Activated CD4-positive, alpha-beta T cell treated with anti-CD3 and anti-CD28 coated beads, Interleukin-2, amount 50 U/mL, for 1 hour (primary cell): Measurements from ENCODE around the gene RGL1.
A peak's percentile ranks its signal among the peaks of the same experiment; 100 is the strongest.

Experiments used
- DNase-seq: peaks from one replicate; pipeline ENCODE4 v3.0.0-alpha.2; 2020

The RGL1 gene

DNA sequence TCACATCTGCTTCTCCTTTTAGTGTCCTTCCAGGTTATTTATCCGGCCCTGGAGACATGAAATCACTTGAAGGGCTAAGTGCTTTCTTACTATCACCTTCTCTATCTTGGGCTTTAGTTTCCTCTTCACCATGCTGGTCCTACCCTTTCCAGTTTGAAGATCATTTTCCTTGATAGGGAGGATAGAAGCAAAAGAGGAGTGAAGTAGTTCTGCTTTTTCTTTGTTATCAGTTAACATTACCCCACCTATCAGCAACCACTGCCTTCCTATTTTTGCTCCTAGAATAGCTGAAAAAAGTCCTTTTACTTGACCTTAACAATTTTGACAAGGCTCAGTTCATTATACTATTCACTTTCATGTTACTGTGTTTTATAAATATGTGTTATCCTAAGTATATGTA, 19.4 kb downstream of the RGL1 start:
- no peak for DNase-seq

DNA sequence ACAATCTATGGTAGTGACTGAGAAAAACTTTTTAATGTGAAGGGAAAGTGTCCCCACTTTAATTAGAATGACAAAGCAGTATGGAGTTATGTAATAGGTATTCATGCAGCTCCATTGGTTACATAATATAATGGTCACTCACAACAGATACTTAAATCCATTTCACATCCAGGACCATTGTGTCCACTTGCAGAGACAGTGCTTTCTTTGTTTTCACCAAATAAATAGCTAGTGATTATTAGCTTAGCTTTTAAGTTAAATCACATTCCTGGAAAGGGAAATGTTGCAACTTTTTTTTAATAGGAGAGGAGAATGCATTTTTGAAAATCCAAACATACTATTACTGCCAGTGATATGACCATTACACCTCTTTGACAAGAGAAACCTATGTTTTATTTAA, 22.9 kb downstream of the RGL1 start:
- DNase-seq: no peak

DNA sequence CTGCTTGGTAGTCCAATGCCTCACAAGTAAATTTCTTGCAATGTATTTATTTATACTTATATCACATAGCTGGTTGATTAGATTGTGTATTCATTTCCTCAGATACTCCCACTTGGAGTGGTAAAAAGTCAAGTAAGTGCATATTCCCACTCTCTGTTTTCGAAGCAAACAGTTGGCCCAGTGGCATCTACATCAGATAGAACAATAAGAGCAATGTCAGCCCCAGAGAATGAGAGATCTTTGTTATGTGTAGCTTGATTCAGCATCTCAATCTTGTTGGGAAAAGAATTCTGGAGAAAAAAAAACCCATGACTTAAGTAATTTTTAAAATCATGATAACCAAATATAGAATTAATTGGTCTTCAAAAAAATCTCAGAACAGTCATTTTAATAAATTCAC, 25.5 kb downstream of the RGL1 start:
- no peak for DNase-seq

DNA sequence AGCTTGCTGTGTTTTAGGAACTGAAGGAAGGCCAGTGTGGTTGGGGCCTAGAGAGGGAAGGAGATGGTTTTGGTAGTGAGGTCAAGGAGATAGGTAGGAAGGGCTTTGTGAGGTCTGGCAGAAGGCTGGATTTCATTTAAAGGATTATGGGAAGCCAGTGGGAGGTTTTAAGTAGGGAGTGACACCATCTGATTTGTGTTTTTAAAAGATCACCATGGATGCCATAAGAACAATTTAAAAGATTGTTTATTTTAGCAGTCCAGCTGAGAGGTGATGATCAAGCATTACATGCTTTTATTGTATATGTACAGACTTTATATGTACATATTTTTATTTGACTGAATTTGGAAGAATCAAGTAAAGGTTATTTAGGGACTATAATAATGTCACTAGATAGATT, 26.4 kb downstream of the RGL1 start:
- DNase-seq: no peak

DNA sequence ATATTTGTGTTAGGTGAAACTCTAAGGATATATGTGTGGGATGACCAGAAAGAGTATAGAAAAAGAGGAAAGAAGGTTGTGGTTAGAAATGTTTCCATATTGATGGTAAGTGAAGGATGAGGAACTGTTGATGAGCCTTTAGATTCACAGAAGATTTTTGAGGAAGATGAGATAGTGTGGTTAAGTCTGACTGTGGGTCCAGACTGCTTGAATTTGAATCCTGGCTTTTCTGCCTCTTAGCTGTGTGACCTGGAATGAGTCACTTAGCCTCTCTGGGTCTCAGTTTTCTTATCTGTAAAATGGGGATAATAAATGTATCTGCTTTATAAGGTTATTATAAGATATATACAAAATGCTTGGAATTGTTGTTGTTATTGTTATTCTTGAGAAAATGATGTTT, 27.5 kb downstream of the RGL1 start:
- no peak for DNase-seq

DNA sequence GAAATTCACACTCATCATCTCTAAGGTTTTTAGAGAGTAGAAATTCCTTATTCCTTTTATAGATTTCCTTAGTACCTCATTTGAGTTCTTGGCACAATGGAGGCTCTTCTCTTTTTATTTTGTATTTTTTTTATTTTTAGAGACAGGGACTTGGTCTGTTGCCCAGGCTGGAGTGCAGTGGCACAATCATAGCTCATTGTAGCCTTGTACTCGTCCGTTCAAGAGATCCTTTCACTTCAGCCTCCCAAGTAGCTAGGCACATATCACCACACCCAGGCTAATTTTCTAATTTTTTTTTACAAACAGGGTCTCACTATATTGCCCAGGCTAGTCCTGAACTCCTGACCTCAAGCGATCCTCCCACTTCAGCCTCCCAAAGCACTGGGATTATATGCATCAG, 29.6 kb downstream of the RGL1 start:
- DNase-seq: no peak

DNA sequence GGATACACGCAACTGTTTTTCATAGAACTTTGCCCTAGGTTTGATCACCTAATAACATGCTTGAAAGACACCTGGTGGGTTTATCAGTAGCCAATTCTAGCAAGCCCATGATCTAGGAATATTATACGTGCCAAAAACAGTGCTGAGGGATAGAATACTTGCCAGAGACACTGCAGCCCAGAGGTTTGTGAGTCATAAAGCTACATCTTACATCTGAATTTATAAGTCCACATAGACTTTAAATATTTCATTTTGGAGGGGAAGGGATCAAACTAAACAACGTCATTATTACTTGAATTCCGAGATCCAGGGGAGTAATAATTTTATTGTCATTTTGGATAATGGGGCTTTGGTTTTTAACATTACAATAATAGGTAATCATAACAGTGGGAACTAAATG, 31.7 kb downstream of the RGL1 start:
- no peak for DNase-seq

DNA sequence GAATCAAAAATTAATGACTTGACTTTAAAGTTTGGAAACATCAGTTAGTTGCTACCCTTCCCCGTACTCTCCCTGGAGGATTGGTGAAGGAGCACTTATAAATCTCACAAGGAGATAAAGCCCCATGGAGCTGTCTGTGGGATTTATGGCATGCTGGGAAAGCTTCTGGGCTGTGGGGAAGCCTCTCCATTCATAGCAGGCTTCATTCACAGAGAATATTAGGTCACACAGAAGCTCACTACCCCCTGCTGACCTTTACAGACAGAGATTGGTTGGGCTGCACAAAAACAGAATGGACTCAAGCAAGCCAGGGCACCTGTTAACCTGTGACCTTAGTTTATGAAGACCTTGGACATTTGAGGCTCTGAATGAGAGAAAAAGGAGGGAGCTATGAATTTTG, 32.1 kb downstream of the RGL1 start:
- DNase-seq: no peak

DNA sequence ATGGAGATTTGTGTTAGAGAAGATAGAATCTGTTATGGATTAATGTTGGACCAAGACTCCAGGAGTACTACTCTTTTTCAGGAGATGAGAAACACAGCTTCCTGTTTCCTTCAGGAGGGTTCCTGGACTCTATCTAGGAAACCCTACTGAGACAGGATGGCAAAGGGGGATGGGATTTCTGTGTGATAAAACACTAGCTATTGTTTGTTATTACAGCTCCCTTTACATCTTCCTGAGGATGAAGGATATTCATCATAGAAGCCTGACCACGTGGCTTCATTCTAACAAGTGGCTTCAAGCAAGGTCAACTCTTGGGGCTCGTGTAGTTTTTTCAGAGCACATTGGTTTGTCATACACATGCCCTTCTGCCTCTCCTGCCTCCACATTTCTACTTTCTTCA, 33.3 kb downstream of the RGL1 start:
- DNase-seq: no peak

DNA sequence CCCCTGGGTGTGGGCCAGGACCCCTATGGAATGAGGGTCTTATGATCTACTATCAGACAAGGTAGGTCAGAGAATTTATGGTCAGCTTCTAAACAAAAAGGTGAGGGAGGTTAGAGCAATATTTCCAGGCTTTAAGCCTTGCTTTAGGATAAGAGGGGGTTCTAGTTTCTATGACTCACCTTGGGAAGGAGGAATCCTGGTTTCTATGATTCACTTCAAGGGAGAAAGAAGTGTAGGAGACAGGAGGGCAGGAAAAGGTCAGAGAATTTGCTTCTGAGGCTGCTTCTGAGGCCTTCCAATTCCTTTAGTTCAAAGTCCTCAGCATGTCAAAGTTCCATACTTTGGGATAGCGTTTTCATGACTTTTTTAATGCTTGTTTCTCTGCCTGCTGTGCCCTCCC, 35.2 kb downstream of the RGL1 start:
- DNase-seq: no peak

DNA sequence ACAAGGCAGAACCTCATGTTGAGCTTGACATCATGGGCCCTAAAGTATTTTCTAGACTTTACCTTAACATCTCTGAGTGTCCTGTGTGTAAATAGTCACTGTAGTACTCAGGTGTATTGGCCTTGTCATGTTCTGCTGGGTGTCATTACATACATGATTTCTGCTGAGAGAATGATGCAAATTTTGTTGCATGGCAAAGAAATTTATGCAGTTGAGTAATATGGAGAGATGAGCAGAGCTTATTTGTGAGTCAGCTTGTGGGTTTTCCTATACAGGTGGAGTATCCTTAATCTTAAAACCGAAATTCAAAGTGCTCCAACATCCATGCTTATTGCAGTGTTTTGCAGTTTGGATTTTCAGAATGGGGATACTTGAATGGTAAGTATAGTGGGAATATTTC, 36.6 kb downstream of the RGL1 start:
- no peak for DNase-seq

DNA sequence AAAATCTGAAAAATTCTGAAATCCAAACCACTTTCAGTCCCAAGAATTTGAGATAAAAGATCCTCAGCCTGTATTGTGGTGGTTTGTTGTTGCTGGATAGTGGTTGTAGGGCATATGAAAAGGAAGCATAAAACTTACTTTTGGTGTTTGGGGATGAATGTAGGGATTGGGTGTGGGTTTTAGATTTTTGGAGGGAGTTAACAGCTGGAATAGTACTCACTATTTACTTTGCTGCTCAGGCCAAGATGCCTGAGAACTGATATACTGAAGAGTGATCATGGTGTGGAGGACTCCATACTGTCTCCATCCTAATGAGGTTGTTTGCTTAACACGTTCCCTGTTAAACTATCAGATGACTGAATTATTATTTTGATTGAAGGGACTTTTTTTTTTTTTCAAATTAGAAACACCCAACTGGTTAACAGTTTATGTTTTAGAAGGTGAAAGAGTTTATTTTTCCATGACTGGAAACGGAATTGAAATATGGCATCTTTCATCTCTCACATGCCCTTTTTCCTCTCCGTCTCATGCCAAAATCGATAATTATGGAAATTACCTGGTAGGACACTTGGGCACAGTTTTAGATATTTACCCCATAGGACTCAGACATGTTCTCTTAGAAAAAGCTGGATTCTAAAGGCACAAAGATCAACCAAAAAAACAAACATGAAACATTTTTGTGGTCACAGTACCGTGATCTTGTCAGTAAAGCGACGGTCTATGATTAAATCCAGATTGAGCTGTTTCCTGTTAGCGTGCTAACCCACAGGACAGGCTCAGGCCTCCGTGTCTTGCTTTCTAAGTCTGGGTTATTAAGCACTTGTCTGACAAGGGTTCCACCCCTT, 37.3 kb downstream of the RGL1 start:
- peak; percentile 4 for DNase-seq

DNA sequence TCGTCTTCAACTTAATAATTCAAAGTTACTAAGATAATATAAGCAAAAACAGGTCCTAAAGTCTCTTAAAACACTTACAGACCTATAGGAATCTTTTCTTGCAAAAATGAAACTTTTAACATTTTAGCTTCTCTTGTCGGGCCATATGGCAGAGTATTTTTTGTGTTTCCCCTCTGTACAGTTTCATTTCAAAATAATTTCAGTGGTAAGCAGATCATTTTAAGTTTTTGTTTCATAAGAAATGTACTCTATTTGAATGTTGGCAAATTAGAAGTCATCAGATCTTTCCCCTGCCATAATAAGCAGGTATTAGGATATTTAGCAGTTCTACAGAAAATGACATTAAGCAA, 37.9 kb downstream of the RGL1 start:
- DNase-seq: no peak

DNA sequence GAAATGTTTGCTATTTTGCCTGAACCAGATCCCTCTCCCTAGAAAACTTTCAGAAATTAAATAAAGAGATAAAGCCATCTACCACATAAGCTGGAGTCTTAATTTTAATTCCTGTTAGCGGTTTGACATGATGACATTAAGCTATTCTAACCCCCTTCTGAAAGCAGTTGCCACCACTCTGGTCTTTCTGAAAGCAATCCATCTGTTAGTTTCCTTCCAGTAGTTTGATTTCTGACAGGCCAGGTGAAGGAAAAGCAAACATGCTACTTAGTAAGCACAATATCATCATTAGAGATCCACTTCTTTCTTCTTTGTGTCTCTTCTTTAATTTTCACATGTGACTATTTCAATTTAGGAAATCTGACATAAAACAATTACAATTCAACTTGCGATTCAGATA, 39.9 kb downstream of the RGL1 start:
- DNase-seq: no peak

DNA sequence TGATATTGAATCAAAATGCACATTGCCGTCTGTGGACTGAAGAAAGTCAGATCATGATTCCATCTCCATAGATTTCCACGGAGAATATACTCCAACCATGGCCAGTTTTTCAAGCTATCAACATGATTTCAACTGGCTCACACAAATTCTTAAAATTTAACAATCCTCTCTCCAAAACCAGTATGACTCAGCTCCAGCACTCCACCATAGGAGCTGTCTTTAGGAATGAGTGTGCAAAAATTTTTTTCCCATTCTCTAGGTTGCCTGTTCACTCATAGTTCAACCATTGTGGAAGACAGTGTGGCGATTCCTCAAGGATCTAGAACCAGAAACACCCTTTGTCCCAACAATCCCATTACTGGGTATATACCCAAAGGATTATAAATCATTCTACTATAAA, 40.8 kb downstream of the RGL1 start:
- DNase-seq: no peak

DNA sequence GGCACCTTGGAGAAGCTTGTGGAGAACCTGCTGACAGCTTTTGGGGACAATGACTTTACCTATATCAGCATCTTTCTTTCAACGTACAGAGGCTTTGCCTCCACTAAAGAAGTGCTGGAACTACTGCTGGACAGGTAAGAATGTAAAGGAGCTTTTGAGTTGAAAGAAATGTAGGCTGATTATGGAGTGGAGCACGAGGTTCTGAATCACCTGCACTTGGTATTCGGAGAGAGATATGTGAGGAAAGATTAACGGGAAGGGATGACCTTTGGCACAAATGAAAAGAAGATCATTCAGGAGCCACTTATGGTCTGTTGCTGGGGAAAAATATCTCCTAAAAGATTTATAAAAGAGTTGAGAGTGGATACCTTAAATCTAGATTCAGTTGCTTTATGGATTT, 42.7 kb downstream of the RGL1 start:
- no peak for DNase-seq

DNA sequence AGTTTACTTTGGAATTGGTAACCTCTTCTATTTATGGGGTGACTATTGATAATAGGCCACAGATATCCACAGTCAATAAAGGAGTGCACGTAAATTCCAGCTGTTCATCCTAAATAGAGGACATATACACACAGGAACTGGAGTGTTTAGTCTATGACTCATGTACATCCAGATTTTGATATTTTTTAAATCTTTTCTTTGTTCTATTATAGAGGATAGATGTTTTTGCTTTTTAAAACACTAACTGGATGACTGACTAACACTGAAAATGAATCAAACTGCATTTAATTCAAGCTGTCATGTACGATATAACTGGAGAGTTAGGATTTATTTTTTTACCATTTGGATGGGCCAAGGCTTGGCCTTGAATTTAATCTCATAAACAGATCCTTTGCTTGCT, 45.9 kb downstream of the RGL1 start:
- no peak for DNase-seq

DNA sequence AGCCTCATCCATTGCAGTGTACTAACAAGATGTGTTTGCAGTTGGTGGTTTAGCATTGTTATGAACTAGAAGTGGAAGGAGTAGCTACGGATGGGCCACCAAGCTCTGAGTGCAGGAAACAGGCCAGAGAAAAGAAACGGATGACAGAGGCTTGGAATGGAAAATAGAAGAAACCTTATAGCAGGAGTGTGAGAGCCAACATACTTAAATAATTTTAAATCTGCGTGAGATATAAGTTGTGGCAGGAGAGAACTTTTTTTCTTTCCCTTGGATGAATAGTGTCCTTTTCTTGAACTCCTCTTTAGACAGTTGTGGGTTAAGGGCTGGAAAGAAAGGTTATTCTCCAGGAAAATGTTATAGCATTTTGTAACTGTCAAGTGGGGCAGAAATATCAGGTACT, 54.2 kb downstream of the RGL1 start:
- DNase-seq: no peak

DNA sequence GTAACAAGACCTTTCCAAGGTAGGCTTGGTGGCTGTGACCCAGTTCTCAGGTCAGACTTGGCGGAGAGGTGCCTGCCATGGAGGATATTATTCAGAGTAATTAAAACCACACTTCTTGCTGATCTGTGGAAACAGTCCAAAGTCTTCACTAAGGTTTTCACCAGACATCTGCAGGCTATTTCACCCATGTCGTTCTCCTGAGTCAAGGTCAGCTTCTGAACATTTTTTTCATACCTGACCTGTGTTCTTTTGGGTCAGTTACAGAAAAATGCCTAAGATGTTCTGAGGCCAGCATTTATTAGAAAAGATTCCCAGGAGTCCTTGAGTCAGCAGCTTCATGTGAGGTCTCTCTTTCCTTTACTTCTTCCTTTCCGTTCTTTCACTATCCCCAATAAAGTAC, 54.9 kb downstream of the RGL1 start:
- DNase-seq: no peak

DNA sequence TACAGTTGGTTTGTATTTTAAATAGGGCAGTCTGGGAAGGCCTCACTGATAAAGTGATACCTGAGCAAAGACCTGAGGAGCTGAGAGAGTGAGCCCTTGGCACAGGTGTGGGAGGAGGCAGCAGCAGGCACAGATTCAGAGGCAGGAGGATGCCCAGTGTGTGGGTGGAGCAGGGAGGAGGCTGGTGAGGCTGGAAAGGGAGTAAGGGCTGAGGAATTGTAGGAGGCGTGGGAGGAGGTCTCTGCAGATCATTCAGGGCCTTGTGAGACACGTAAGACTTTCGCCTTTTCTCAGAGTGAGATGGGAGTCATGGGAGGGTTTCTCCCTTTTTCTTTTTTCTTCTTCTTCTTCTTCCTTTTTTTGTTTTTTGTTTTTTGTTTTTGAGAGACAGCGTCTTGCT, 58.0 kb downstream of the RGL1 start:
- DNase-seq: no peak

DNA sequence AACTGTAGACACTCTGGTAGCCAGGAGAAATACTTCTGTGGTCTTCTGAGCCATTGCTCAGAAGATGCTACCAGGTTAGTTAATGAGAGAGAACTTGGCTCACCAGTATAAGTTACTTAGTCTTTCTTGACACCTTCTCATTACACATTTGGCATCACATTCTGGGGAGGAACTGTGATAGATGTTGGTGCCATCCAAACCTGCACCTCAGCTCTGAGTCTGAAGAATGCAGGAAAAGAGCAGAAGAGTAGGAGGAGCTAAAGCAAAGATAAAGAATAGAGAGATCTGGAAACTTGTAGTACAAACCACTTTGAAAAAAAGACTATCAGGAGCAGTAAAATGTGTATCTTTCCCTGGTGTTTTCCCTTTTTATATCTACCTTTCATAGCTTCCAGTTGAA, 58.9 kb downstream of the RGL1 start:
- no peak for DNase-seq

DNA sequence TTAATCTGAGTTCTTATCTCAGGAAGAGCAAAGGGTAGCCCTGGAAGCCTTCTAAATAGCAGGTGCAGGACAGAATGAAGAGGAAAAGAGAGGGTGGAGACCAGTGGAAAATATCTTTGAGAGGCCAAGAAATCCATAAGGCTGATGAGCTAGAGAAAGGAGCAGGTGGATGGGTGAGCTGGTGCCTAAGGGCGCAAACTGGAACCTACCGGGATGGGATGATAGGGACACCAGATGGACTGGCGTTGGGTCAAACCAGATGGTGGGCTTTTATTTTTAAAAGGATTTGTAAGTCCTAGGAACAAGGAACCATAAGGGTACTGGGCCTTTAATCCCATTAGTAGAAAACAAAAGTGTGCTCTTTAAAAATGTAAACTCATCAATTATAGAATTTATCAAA, 59.7 kb downstream of the RGL1 start:
- no peak for DNase-seq

DNA sequence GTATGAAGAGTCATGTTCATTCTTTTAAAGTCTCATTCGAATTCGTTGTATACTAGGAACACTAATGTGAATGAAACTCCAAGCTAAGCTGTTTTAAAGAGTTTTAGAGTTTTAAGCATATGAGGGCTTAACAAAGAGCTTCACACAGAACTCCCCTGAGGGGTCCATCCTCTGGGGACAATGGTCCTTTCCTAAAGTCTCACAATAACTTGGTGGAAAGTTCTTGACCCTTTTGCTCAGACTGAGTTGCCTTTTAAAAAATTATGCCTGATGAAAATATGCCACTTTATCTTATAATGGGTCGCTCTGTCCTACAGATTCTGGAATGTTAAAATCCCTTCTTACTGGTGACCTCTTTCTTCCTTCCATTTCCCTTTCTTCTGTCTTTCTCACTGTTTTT, 64.3 kb downstream of the RGL1 start:
- DNase-seq: no peak

DNA sequence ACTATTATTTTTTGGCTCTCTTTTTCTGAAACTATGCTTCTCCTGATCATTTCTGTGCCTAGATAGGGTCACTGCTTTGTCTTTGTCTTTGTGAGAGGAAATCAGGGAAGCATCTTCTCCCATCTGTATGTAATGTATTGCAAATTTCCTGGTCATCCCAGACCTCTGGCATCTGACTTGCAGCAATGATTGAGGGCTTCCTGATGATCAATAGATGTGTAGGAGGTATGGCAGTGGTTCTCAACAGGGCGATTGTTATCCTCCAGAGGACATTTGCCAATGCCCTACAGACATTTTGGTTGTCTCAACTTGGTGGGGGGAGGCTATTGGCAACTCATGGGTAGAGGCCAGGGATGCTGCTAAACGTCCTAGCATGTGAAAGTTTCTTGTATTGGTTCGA, 64.7 kb downstream of the RGL1 start:
- DNase-seq: no peak

DNA sequence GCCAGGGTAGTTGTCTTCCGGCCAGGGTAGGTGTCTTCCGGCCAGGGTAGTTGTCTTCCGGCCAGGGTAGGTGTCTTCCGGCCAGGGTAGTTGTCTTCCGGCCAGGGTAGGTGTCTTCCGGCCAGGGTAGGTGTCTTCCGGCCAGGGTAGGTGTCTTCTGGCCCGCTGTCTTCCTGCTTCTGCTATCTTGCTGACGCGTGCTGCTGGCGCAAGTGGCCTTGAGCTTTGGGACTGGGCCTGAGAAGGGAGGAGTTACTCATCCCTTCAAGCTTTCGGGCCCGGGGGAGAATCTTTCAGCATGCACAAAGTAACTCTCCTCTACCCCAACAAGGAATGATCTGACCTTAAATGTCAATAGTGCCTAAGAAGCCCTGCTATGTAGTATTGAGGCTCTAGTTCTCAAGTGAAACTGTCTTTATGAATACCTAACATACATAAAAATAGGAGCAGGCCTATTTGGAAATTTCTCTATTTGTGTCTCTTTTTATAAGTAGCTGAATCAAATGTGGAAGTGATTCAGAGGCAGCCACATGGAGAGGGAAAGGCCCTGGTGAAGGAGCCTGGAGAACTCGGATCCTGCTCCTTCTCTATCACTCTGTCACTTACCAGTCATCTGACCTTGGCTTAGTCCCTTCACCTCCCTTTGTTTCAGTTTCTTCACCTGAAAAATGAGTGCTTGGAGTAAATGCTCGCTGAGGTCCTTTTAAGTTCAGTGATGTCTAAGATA, 65.6 kb downstream of the RGL1 start:
- no peak for DNase-seq
